ENCODE results near the gene GPR55.

- TF ChIP-seq, protein P1, sequence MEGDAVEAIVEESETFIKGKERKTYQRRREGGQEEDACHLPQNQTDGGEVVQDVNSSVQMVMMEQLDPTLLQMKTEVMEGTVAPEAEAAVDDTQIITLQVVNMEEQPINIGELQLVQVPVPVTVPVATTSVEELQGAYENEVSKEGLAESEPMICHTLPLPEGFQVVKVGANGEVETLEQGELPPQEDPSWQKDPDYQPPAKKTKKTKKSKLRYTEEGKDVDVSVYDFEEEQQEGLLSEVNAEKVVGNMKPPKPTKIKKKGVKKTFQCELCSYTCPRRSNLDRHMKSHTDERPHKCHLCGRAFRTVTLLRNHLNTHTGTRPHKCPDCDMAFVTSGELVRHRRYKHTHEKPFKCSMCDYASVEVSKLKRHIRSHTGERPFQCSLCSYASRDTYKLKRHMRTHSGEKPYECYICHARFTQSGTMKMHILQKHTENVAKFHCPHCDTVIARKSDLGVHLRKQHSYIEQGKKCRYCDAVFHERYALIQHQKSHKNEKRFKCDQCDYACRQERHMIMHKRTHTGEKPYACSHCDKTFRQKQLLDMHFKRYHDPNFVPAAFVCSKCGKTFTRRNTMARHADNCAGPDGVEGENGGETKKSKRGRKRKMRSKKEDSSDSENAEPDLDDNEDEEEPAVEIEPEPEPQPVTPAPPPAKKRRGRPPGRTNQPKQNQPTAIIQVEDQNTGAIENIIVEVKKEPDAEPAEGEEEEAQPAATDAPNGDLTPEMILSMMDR (IDR thresholded peaks at IDR 0.05; ENCODE audit: poor library complexity, severe bottlenecking) = no peak
- TF ChIP-seq POLR2AphosphoS5 (IDR thresholded peaks at IDR 0.05) (no peak), REST (IDR thresholded peaks at IDR 0.05; ENCODE audit: borderline replicate concordance) (no peak)
Observed at GRCh38 chr2:230924470-230925341, at the start of gene GPR55.

Measured in neural cell (in vitro differentiated cells).